GM18499 (cell line): ENCODE data around the gene OGFRL1.
A peak's percentile ranks its signal among the peaks of the same experiment; 100 is the strongest.

Source experiments
- ATAC-seq: cut with Tn5 transposase; IDR thresholded peaks from one replicate; pipeline ENCODE4 v1.9.1; 2021; ENCODE audit warnings: moderate number of reproducible peaks; ENCODE audit not compliant: insufficient read depth, unreplicated experiment

OGFRL1 gene

GRCh38 chr6:71330501-71330900 lies 41.9 kb downstream of the OGFRL1 start:
- no peak for ATAC-seq

GRCh38 chr6:71332012-71332411 lies 43.4 kb downstream of the OGFRL1 start:
- ATAC-seq: no peak

GRCh38 chr6:71333050-71333449 lies 44.4 kb downstream of the OGFRL1 start:
- ATAC-seq: no peak

- ATAC-seq: no peak
These were observed 45.1 kb downstream of the OGFRL1 start for GRCh38 chr6:71333697-71334096.

- peak; percentile 82 for ATAC-seq
These were observed 46.2 kb downstream of the OGFRL1 start for GRCh38 chr6:71334768-71335167.

DNA sequence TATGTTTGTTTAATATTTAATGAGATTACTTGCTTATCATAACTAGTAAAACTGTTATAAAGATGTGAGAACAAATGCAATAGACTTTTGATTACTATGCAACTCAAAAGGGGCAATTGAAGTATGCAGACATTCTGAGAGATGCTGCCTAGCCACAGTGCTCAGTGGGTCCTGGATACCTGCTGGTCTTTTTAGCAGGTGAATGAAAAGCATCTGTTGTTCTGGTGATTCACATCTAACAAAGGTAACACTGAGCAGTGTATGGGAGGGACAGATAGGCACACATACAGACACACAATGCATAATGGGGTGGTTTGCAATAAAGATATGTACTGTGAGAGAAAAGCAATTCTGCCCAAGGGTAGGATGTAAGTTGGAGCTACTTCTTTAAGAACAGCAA lies 46.9 kb downstream of the OGFRL1 start:
- no peak for ATAC-seq

DNA sequence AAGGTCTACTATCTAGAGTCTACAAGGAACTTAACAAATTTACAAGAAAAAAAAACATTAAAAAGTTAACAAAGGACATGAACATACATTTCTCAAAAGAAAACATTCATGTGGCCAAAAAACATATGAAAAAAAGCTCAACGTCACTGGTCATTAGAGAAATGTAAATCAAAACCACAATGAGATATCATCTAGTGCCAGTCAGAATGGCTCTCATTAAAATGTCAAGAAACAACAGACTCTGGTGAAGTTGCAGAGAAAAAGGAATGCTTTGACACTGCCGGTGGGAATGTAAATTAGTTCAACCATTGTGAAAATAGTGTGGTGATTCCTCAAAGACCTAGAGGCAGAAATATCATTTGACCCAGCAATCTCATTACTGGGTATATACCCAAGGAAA lies 48.3 kb downstream of the OGFRL1 start:
- no peak for ATAC-seq

DNA sequence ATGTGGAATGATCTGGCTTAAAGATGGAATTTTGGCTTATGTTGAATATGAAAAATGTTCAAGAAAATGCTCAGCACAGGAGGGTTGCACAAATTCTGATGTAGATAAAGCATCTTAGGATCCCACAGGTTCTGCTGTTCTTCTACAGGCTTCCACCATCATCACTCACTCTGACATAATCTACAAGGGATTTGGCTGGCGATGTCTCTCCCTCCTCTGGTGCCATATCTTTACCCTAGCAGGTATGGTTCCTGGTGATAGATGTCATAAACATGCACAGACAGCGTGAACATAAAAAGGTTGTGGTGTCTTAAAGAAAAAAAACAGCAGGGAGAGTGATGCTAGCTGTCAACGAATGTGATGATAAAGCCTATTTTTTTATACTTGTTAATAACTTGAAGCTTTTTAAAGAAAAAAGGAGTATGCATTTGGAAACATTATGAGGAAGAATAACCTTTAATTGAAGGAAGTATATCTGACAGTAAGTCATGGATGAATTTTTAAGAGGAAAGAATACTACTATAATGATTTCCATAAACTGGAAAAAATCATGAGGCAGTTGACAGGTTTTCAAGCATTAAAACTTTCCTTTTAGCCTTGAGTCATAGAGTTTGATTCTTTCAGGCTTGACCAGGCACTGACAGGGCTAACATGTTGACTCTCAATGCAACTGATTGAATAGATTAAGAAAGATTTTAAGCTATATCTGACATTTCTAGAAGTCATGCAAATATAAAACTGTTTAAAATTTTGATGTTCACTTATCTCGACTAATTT lies 50.1 kb downstream of the OGFRL1 start:
- ATAC-seq: no peak

GRCh38 chr6:71342772-71343171 lies 54.2 kb downstream of the OGFRL1 start:
- ATAC-seq: no peak

DNA sequence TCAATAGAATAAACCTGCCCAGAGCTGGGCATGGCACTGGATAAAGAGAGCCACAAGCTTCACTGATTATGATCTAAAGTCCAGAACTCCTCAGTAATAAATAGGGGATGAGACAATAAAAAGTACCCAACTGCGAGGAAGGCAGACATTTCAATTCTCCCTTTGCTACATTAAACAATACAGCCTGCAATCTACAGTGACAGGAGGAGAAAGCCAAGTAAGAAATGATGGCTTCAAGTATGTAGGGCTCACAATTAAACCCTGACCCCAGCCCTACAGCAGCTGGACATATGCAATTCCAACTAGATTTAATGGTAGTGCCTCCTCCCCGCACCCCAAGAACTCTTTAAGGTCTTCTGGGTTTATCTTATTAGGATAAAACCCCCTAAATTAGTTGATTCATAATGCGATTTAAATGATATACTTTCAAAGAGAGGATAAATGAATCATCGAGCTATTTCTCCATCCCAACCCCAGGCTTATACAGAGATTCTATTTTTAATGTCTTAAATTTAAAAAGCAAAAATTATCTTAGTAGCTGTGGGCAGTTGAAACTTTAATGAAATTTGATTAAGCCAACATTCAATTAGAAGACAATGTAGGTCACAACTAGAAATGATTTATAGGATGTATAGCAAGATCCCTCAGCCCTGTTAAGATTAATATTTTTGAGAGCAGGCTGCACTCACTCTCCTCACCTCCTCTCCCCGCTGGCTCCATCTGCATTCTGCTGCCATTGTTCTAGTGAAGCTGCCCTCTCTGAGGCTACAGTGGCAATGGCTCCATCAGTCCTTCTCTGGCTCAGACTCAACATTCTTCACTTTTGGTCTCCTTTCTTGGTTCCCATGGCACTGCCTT lies 57.1 kb downstream of the OGFRL1 start:
- no peak for ATAC-seq

DNA sequence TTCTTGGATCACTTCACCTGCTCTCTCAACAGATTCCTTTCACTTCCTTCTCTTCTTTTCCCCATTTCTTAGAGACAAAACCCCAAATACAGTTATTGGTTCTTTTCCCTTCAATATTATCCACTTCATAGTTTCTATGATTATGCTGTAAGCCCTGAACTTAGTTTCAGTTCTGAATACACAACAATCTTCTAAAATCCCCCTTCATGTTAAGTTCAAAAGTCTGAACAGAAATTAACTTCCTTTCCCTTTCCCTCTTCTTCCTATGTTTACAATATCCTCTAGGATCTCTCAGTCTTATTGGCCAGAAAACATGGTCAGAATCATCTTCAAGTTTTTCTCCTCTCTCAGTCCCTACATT lies 57.7 kb downstream of the OGFRL1 start:
- ATAC-seq: no peak

- ATAC-seq: no peak
These were observed 58.5 kb downstream of the OGFRL1 start for GRCh38 chr6:71347119-71347518.

GRCh38 chr6:71349395-71349794 lies 60.8 kb downstream of the OGFRL1 start:
- ATAC-seq: no peak

GRCh38 chr6:71349976-71350615 lies 61.5 kb downstream of the OGFRL1 start:
- ATAC-seq: no peak

GRCh38 chr6:71351190-71351589 lies 62.6 kb downstream of the OGFRL1 start:
- ATAC-seq: no peak
